IPS DF 4.7 (cell line): Measurements from ENCODE around the gene SLC2A8.

Source experiments
- DNase-seq: peaks from one replicate; pipeline ENCODE4 v3.0.0-alpha.2; 2013; ENCODE audit warnings: low spot score; ENCODE audit errors: extremely low read depth

The SLC2A8 gene

DNA sequence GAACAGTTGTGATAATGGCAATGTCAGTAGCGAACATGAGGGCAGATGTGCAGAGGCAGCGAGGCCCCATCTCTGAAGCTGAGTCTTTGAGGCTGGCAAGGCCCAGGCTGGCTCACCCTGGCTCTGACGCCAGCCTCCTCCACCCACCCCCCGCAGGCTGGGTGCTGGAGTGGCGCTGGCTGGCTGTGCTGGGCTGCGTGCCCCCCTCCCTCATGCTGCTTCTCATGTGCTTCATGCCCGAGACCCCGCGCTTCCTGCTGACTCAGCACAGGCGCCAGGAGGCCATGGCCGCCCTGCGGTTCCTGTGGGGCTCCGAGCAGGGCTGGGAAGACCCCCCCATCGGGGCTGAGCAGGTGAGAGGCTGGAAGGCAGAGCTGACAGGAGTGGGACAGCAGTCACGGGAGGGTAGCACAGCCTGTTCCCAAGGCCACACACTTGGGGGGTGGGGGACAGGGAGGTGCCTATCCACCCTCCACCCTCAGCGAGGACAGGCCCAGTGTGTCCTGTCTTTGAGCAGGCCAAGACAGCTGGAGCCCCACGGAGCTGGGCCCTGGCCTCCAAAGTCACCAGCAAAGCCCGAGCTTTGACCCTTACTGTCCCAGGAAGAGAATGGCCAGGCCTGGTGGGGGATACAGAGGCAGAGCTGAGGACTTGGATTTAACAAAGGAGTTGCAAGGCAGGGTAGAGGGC lies 5.6 kb downstream of the SLC2A8 start:
- no peak for DNase-seq

- DNase-seq = no peak
Observed at GRCh38 chr9:127403507-127404192, 6.7 kb downstream of the SLC2A8 start.

DNA sequence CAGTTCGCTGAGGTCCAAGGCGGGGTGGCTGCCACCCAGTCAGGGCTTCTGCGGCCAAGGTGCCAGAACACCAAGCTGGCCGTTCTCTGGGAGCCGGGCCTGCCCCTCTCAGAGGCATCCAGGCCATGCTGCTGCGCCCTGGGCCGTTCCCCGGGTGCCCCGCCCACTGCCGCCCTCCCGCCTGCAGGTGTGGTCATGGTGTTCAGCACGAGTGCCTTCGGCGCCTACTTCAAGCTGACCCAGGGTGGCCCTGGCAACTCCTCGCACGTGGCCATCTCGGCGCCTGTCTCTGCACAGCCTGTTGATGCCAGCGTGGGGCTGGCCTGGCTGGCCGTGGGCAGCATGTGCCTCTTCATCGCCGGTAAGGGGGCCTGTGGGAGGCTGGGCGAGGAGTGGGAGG lies 7.7 kb downstream of the SLC2A8 start:
- DNase-seq = no peak

DNA sequence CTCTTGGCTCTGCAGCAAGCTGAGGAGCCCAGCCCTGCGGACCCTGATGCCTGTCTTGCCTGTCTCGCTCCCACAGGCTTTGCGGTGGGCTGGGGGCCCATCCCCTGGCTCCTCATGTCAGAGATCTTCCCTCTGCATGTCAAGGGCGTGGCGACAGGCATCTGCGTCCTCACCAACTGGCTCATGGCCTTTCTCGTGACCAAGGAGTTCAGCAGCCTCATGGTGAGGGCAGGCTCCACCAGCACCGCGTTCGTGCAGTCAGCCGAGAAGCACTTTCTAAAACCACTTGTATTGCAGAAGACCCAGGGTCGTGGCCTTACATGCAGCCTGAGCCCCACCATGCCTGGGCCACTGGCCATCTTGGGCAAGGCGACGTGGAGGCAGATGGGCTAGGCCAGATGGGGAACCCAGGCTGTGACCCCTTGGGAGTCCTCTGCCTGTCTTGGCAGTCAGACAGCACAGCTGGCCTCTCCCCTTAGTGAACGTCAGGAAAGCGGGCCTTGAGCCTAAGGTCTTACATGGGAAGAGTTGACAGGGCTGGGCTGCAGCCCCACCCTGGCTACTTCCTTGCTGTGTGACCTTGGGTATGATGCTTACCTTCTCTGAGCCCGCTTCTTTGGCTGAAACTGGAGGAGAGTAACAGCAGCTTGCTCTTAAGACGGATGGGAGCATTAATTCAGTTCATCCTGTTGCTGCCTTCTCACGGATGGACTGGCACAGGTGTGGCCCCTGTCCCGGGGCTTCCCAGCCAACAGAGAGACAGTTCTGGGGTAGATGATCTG lies 8.6 kb downstream of the SLC2A8 start:
- DNase-seq = no peak

- DNase-seq = no peak
Observed at GRCh38 chr9:127406799-127407491, 10.0 kb downstream of the SLC2A8 start.

DNA sequence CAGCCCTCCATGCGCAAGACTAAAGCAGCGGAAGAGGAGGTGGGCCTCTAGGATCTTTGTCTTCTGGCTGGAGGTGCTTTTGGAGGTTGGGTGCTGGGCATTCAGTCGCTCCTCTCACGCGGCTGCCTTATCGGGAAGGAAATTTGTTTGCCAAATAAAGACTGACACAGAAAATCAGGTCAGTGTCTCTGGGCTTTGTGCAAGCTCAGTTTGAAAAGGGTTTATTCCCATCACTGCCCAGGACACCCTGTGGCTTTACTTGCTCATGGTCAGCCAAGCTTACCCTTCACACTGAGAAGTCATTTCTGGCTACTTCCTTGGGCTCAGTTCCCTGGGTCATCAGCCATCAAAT lies 10.5 kb downstream of the SLC2A8 start:
- no peak for DNase-seq

DNA sequence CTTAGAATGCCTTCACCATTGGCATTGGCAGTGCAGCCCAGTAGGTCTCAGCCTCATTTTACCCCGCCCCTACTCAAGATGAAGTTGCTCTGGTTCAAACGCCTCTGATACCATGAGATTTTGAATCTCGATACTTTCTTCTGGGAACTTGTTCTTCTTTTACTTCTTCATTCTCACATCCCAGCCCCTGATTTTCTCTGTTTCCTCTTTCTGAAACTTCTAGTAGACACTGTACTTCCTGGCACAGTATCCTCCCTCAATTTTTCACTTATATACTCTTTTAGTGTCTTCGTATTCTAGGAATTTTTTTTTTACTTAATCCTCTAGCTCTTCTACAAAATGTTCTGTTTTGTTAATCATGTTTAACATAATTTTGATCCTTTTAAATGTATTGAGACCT lies 14.2 kb downstream of the SLC2A8 start:
- no peak for DNase-seq

GRCh38 chr9:127415141-127415540 lies 18.2 kb downstream of the SLC2A8 start:
- no peak for DNase-seq

- DNase-seq = no peak
Observed at GRCh38 chr9:127415657-127416056, 18.7 kb downstream of the SLC2A8 start.

DNA sequence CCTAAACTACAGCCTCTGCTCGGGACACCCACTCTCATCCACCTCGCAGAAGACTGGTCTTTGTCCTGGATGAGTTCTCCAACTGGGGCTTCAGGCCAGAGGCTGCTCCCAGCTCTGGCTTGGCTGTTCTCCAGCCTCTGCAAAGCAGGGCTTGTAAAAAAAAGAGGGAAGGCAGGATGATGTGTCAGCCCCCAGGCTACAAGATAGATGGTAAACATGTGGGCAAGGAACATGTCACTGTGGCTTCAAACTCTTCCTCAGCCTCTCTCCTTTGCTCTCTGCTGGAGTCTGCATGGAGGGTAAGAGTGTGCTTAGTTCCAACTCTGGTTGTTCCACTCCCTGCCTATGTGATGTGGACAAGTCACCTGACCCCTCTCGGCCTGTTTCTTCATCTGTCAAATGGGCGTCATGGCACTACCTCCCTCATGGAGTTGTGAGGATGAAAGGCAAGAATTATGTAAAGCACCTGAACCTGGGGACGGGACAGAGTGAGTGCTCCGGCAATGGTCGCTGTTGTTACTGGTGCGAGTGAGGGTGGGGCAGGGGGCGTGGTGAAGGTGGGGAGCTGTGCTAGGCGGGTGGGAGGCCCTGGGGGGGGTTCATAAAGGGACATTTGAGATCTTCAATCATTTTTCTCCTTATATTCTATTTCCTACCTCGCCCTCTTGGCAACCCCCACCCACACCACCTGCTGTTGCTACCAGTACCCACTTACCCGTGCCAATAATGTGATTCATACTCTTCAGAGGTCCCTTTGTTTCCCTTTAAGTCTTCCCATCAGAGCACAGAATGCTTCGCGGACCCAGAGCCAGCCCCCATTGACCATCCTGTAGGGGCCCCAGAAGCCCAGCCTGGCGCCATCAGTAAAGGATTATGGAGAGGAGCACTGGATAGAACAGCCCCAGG lies 20.4 kb downstream of the SLC2A8 start:
- DNase-seq = no peak

DNA sequence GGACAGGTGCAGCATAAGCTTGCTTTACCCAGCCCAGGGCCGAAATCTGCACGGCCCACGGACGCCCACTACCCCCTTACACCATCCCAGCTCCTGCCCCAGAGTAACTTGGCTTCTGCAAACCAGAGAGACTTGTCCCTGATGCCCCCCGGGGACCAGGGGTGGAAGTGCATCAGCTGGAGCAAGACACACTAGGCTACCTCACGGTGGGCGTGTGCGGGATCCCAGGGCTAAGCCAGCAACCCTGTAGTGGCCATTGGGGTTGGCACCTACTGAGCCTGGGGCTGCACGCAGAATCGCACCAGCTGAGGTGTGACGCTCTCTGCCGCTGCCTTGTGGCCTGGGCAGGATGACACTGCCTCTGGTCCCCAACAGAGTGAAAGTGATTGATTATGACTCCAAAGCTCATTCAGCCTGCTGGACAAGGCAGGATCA lies 21.1 kb downstream of the SLC2A8 start:
- no peak for DNase-seq

- DNase-seq = no peak
Observed at GRCh38 chr9:127419348-127419747, 22.4 kb downstream of the SLC2A8 start.

DNA sequence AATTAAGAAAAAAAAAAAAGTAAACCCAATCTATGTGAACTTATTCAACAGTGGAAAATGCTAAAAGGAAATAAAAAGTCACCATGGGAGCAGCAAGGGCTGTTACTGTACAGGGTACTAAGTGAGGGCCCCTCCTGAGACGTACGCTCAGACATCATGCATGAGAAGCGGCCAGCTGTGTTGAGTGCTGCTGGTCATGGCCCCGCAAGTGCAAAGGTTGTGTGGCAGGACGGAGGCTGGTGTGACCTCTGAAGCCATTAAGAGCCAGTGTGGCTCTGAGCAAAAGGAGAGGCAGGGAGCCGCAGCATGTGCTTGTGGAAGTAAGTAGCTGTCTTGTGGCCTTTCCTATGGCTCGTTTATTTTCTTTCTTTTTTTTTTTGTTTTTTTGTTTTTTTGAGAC lies 24.1 kb downstream of the SLC2A8 start:
- DNase-seq = no peak

- DNase-seq = no peak
Observed at GRCh38 chr9:127422133-127422782, 25.3 kb downstream of the SLC2A8 start.

DNA sequence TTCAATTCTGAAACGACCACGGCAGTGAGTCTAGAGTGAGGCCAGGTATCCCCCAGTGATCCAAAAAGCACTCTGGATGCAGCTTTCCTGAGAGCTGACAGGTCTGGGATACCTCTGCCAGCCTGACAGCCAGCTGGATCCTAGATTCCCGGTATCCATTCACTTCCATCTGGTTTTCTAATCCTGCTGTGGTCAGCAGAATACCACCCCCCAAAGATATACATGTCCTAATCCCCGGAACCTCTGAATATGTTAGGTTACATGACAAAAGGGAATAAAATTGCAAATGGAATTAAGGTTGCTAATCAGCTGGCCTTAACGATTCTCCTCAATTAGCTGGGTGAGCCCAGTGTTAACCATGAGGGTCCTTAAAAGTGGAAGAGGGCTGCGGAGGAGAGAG lies 25.8 kb downstream of the SLC2A8 start:
- DNase-seq = no peak

- DNase-seq = no peak
Observed at GRCh38 chr9:127423476-127423933, 26.5 kb downstream of the SLC2A8 start.

DNA sequence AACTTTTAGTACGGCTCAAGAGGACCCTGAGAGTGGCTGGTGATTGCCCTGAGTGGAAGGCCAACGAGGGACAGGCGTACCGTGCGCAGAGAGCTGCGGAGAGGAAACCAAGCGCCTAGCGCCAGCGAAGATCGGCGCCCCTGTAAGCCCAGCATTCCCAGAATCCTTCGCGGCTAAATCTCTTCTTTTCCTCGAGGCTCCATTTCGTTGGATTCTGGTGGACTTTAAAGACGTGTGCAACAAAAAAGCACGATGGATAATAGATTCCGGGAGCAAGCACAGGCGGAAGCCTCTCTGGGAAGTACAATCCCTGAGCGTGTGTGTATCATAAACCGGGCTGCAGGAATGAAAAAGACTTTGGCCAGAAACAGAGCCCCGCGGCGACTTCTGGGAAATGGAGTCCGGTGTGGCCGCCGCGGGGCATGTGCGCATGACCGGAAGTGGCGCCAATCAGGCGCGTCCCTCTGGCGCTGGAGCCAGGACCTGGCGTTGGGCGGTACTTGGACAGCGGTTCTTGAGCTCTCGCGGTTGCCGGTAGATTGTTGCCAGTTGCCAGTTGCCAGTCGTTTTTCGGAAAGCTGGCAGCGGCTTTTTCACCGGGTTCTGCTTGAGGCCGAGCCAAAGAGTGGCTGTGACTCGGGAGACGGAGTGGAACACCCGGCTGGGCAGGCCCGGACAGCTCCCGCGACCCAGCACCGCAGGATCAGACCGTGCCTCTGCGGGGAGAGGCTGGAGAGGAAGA lies 27.1 kb downstream of the SLC2A8 start, which contains the start of gene ZNF79:
TSS of gene ZNF79 (plus strand) at position 449 of the 742 bp plus-strand sequence. CDS start 406 bp downstream, outside the sequence.
- no peak for DNase-seq

DNA sequence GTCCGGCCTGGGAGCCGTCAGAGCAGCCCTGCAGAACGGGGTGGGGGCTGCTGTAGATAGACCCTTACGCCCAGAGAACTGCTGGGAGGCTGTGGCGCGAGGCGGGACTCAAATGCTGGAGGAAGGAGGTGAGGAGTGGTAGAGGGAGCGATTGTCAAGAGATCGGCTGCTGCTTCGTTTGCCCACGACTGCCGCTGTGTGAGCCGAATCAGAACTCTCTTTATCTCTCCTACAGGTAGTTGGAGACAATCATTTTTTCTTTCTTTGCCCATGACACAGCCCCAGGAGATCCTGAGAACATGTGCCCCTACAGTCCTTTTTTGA lies 27.7 kb downstream of the SLC2A8 start:
- DNase-seq = no peak

DNA sequence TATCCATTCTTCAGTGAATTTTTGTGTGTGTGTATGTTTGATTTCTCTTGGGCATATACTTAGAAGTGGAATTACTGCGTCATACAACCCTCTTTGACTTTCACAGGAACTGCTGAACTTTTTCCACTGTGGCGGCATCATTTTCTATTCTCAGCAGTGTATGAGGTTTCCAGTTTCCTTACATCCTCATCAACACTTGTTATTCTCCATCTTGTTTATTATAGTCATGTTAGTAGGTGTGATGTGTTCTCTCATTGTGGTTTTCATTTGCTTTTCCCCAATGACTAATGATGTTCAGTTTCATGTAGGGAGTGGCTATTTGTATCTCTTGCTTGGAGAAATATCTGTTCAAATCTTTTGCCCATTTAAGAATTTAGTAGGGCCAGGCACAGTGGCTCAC lies 29.8 kb downstream of the SLC2A8 start:
- DNase-seq = no peak

- DNase-seq = no peak
Observed at GRCh38 chr9:127428348-127428747, 31.4 kb downstream of the SLC2A8 start.
